Endothelial cell of umbilical vein (primary cell): ENCODE data around the gene KCNQ1OT1. TPM values are rescaled to one million over a fixed set of nuclear protein-coding genes. Genes with fewer than 3 reads are reported as not detected.

Experiments
- BruUV-seq: library from RNA; stranded (reverse); fragments of 400-500 nt; replicated peaks from 2 replicates; lab custom pipeline; 2021; lab: Mats Ljungman, UMichigan
- CTCF ChIA-PET: fragments of 300-600, 350-600 bp; sonication (Branson Sonifier 250); formaldehyde crosslinking; loops from one replicate; lab custom pipeline; 2021; ENCODE audit warnings: antibody characterized with exemption, inconsistent platforms; lab: Charles Lee
- POLR2A ChIA-PET: fragments of 300-600, 350-600 bp; sonication (Branson Sonifier 250); formaldehyde crosslinking; loops from one replicate; lab custom pipeline; 2021; ENCODE audit warnings: antibody characterized with exemption, inconsistent platforms; lab: Charles Lee
- DNase-seq: peaks from one replicate; pipeline ENCODE4 v3.0.0-alpha.2; 2011; ENCODE audit warnings: low read depth, low spot score
- FAIRE-seq: peaks from 2 replicates; lab custom pipeline; 2011; peaks lifted over from hg19 to GRCh38; lab: Jason Lieb, UNC
- H2AFZ ChIP-seq: 2 replicates; pipeline ENCODE4 v1.6.0; 2012; ENCODE audit warnings: low read depth, low read length, control low read depth, inconsistent platforms
- H3K27ac ChIP-seq: 2 replicates; pipeline ENCODE4 v1.5.1; 2011; ENCODE audit warnings: low read depth, mild to moderate bottlenecking, control low read depth, low read length, moderate library complexity; ENCODE audit not compliant: insufficient read depth
- H3K27me3 ChIP-seq, 2 experiments: 2 replicates each; pipeline versions ENCODE4 v1.6.0 to v1.6.1; 2011; ENCODE audit warnings: low read length in 2 of 2, mixed read lengths in 1 of 2; ENCODE audit not compliant: control insufficient read depth in 2 of 2, insufficient read depth in 2 of 2
- H3K36me3 ChIP-seq, 2 experiments: 2 replicates in 1 of 2; 3 replicates in 1 of 2; pipeline ENCODE4 v1.5.1; 2011; ENCODE audit warnings: low read length in 2 of 2, mild to moderate bottlenecking in 1 of 2, moderate library complexity in 1 of 2; ENCODE audit not compliant: control insufficient read depth in 2 of 2, insufficient read depth in 2 of 2; ENCODE audit errors: extremely low read depth in 1 of 2
- H3K4me1 ChIP-seq: 3 replicates; pipeline ENCODE4 v1.5.1; 2011; ENCODE audit warnings: mild to moderate bottlenecking, low read length; ENCODE audit not compliant: control insufficient read depth, insufficient read depth; ENCODE audit errors: extremely low read depth
- H3K4me2 ChIP-seq: 2 replicates; pipeline ENCODE4 v1.6.1; 2011; ENCODE audit warnings: low read length, control low read depth, mixed read lengths; ENCODE audit not compliant: insufficient read depth
- H3K4me3 ChIP-seq, 3 experiments: fragments of 200-600 bp in 1 of 3; sonication (generic), shearing (Covaris generic) in 1 of 3; replicated peaks in 1 of 3; 2 replicates each; pipeline ENCODE4 v1.5.1; 2011 to 2016; ENCODE audit warnings: control low read depth in 3 of 3, low read length in 3 of 3, mild to moderate bottlenecking in 2 of 3, inconsistent platforms in 1 of 3, low read depth in 1 of 3, moderate library complexity in 1 of 3; ENCODE audit not compliant: insufficient read depth in 1 of 3
- H3K79me2 ChIP-seq: 2 replicates; pipeline ENCODE4 v1.6.0; 2012; ENCODE audit warnings: low read length, inconsistent platforms; ENCODE audit not compliant: control insufficient read depth, insufficient read depth
- H3K9ac ChIP-seq: replicated peaks from 2 replicates; pipeline ENCODE3; 2011; ENCODE audit warnings: low read length, control low read depth; ENCODE audit not compliant: insufficient read depth; ENCODE audit errors: extremely low read depth
- H3K9me1 ChIP-seq: replicated peaks from 3 replicates; pipeline ENCODE4 v1.6.0; 2011; ENCODE audit warnings: mild to moderate bottlenecking, low read length; ENCODE audit not compliant: control insufficient read depth, insufficient read depth; ENCODE audit errors: extremely low read depth
- H3K9me3 ChIP-seq: replicated peaks from 2 replicates; pipeline ENCODE4 v1.5.1; 2012; ENCODE audit warnings: low read length, inconsistent platforms; ENCODE audit not compliant: control insufficient read depth, insufficient read depth
- H4K20me1 ChIP-seq: replicated peaks from 2 replicates; pipeline ENCODE3; 2011; ENCODE audit warnings: mild to moderate bottlenecking, low read length; ENCODE audit not compliant: control insufficient read depth, insufficient read depth; ENCODE audit errors: extremely low read depth
- EZH2 ChIP-seq: IDR thresholded peaks from 2 replicates; pipeline ENCODE4 v1.6.1; 2012; ENCODE audit warnings: borderline replicate concordance, low read depth, mild to moderate bottlenecking, moderate library complexity, low read length, inconsistent platforms; ENCODE audit not compliant: severe bottlenecking
- FOS ChIP-seq: IDR thresholded peaks from 2 replicates; pipeline ENCODE4 v1.6.1; 2011; ENCODE audit warnings: mild to moderate bottlenecking, low read length, moderate library complexity, borderline replicate concordance; ENCODE audit not compliant: insufficient read depth
- GATA2 ChIP-seq: IDR thresholded peaks from 2 replicates; pipeline ENCODE4 v1.7.0; 2011; ENCODE audit warnings: low read depth, mild to moderate bottlenecking, moderate library complexity, mixed read lengths, low read length; ENCODE audit not compliant: insufficient read length, insufficient read depth
- MYC ChIP-seq: IDR thresholded peaks from one replicate; pipeline ENCODE4 v1.6.1; 2011; ENCODE audit warnings: mild to moderate bottlenecking, low read depth, low read length
- POLR2A ChIP-seq: IDR thresholded peaks from 2 replicates; pipeline ENCODE4 v1.6.1; 2012; ENCODE audit warnings: low read depth, mild to moderate bottlenecking, control low read depth, low read length
- POLR2AphosphoS5 ChIP-seq: IDR thresholded peaks from 2 replicates; pipeline ENCODE4 v1.6.1; 2012; ENCODE audit warnings: low read depth, mild to moderate bottlenecking, control low read depth, low read length, moderate library complexity; ENCODE audit not compliant: insufficient read depth
- dilution Hi-C: fragments of 300-500 bp; cut with MboI; formaldehyde crosslinking; loops from one replicate; pipeline ENCODE4 v1.15.0; 2019; ENCODE audit warnings: low sequenced_read_pairs; ENCODE audit not compliant: extremely low pct_ligation_motif_present
- intact Hi-C: fragments of 100-400 bp; cut with micrococcal nuclease; formaldehyde crosslinking; loops from one replicate; pipeline ENCODE4 v1.10.0; 2022
- polyA plus RNA-seq, 4 experiments: library from polyadenylated mRNA; depleted of rRNA in 3 of 4; stranded (reverse) in 3 of 4; unstranded in 1 of 4; fragments of >200 nt; gene quantifications; 2 replicates each; pipeline versions ENCODE4 v1.2.1 to v1.2.3, GENCODE V29; 2011 to 2012; ENCODE audit warnings: missing spikeins in 1 of 4
- total RNA-seq: library from RNA; stranded (reverse); gene quantifications from 2 replicates; pipeline ENCODE4 v1.2.3, GENCODE V29; 2021
- TF ChIP-seq, protein P1 (sequence below): IDR thresholded peaks from 2 replicates; pipeline ENCODE4 v1.6.1; 2011; ENCODE audit not compliant: insufficient read depth, insufficient read length
- TF ChIP-seq, protein P2 (sequence below), 2 donors: IDR thresholded peaks; 1 replicate in 1 of 2; 2 replicates in 1 of 2; pipeline ENCODE4 v1.5.1; 2011; ENCODE audit warnings: low read length in 2 of 2, mild to moderate bottlenecking in 2 of 2, moderate library complexity in 2 of 2, control low read depth in 1 of 2, inconsistent platforms in 1 of 2, low read depth in 1 of 2; ENCODE audit not compliant: insufficient read depth in 1 of 2; ENCODE audit errors: extremely low read depth in 1 of 2

KCNQ1OT1 gene
- total and polyA plus RNA-seq, 2 donors (not counting 3 experiments of a cell fraction or from before 2014, with no cell fraction given): 0.11 to 1.8 TPM

DNA sequence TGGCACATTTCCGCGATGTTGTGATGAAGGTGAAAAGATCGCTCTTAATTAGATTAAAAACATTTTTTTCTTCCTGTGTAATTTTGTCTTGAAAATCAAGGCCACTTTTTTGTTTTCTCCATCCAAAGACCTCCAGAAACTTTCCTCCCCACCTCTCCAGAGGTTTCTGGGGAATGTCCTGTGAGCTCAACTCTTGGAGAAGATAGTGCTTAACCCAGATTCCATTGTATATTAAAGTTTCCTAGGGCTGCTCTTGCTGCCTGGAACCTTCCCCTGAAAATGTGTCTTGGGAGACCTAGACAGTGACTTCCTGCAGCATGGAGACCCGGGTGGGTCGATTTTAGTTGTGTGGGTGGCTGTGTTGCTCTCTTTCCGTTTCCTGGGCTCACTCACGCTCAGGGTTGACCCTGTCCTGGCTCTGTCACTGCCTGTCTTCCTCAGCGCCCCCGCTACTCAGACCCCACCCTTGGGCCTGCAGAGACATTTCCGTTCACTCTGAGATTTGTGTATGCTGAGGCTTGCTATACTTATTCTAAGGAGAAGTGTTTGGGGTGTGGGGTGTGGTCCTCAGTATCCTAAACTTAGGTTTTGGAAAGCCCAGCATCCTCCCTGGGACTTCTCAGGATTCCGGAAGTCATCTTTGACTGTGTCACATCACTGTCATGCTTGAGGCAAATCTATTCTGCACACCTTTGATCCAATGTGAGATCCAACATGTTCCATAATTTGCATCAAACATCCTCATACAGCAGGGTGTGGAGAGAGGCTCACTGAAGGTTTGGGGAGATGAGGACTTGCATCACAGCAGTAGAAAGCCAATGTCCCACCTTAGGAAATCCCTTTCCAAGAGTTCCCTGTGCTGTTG, 47.2 kb downstream of the KCNQ1OT1 start:
- BruUV-seq: no TSS peak
- H3K9me1 ChIP-seq: no peaks in the 10 kb centered on the region
- no peak for DNase-seq
- H3K36me3 ChIP-seq: no peaks in the 10 kb centered on the region
- no peaks in the 10 kb centered on the region for H3K79me2 ChIP-seq
- FAIRE-seq: no peak
- no peaks in the 10 kb centered on the region for H3K27me3 ChIP-seq
- POLR2A ChIA-PET: interaction anchor here (1.0 kb wide), 1 partner anchor 47 kb away, joined by 3 read pairs; the partner anchor contains the start of gene KCNQ1OT1
- no peak overlapping the region for H3K4me2 ChIP-seq
- H2AFZ ChIP-seq: no peak overlapping the region
- intact Hi-C loops: no loop called here
- no peak overlapping the region for H3K9ac ChIP-seq
- dilution Hi-C loops: no loop called here
- H3K27ac ChIP-seq: no peak overlapping the region
- no peaks in the 10 kb centered on the region for H3K4me1 ChIP-seq
- TF ChIP-seq MYC (no peak), GATA2 (no peak), FOS (no peak), POLR2AphosphoS5 (no peak), POLR2A (no peak), EZH2 (no peak)
- TF ChIP-seq, protein P1, sequence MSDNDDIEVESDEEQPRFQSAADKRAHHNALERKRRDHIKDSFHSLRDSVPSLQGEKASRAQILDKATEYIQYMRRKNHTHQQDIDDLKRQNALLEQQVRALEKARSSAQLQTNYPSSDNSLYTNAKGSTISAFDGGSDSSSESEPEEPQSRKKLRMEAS: no peak
- TF ChIP-seq, protein P2, sequence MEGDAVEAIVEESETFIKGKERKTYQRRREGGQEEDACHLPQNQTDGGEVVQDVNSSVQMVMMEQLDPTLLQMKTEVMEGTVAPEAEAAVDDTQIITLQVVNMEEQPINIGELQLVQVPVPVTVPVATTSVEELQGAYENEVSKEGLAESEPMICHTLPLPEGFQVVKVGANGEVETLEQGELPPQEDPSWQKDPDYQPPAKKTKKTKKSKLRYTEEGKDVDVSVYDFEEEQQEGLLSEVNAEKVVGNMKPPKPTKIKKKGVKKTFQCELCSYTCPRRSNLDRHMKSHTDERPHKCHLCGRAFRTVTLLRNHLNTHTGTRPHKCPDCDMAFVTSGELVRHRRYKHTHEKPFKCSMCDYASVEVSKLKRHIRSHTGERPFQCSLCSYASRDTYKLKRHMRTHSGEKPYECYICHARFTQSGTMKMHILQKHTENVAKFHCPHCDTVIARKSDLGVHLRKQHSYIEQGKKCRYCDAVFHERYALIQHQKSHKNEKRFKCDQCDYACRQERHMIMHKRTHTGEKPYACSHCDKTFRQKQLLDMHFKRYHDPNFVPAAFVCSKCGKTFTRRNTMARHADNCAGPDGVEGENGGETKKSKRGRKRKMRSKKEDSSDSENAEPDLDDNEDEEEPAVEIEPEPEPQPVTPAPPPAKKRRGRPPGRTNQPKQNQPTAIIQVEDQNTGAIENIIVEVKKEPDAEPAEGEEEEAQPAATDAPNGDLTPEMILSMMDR (IDR thresholded peaks at IDR 0.05; ENCODE audit: extremely low read depth in 1 of 2, insufficient read depth in 1 of 2, low read depth in 1 of 2, low read length in 2 of 2): no peak
- H3K4me3 ChIP-seq: no peak overlapping the region
- CTCF ChIA-PET: no interaction called here
- H4K20me1 ChIP-seq: no peaks in the 10 kb centered on the region
- H3K9me3 ChIP-seq: no peaks in the 10 kb centered on the region
